Activated T-helper 1 cell treated with anti-CD3 and anti-CD28 coated beads, Interleukin-12 subunit alpha, Interleukin-12 subunit beta, Interleukin-2, Interleukin-4 antibody, amounts not matched to agents 30 ng/mL and 10 ng/mL and 1 ng/mL, durations not matched to agents 14 hours and 24 hours and 36 hours (primary cell): Measurements from ENCODE around the gene RPL34. TPM values are rescaled to one million over a fixed set of nuclear protein-coding genes. Genes with fewer than 3 reads are reported as not detected.

Source experiments
- total RNA-seq: library from RNA; stranded (reverse); gene quantifications from 2 replicates; pipeline ENCODE4 v1.2.3, GENCODE V29; 2022

The RPL34 gene
- total RNA-seq, 1 donor from 2014 or later = 1,258 TPM

Other genes with a start within 250 kb of the RPL34 start
- 96.1 and 96.7 TPM in 2 replicates for gene OSTC, start 30.0 kb downstream of the RPL34 start, total RNA-seq
- not detected in 2 replicates for gene ETNPPL, start 142.5 kb downstream of the RPL34 start, total RNA-seq